HUES6 (cell line): ENCODE results near the gene MED27.
"Not testable (repeated sequence)": the region's sequence is repeated elsewhere in the genome, so short reads cannot be mapped to it uniquely, and the experiment has no call there.

Experiments
- H3K27ac ChIP-seq: 2 replicates; pipeline ENCODE4 v1.7.0; 2013; ENCODE audit warnings: low read depth, mild to moderate bottlenecking, low read length, inconsistent platforms
- H3K27me3 ChIP-seq: 2 replicates; pipeline ENCODE4 v1.6.1; 2013; ENCODE audit warnings: low read length; ENCODE audit not compliant: control insufficient read depth, insufficient read depth
- H3K36me3 ChIP-seq: 2 replicates; pipeline ENCODE4 v1.6.1; 2013; ENCODE audit warnings: low read length; ENCODE audit not compliant: control insufficient read depth, insufficient read depth
- H3K4me1 ChIP-seq: 2 replicates; pipeline ENCODE4 v1.6.1; 2013; ENCODE audit warnings: low read length; ENCODE audit not compliant: control insufficient read depth, insufficient read depth
- H3K4me3 ChIP-seq: 2 replicates; pipeline ENCODE4 v1.5.1; 2013; ENCODE audit warnings: low read depth, low read length
- H3K9ac ChIP-seq: one replicate; pipeline ENCODE4 v1.6.1; 2013; ENCODE audit warnings: mild to moderate bottlenecking, low read length
- H3K9me3 ChIP-seq: 2 replicates; pipeline ENCODE4 v1.6.1; 2013; ENCODE audit warnings: low read depth, low read length; ENCODE audit not compliant: control insufficient read depth, insufficient read depth

Gene MED27

GRCh38 chr9:131937451-131937850, 142.2 kb downstream of the MED27 start:
- Histone ChIP-seq H3K27ac (no peak overlapping the region), H3K4me3 (no peak overlapping the region), H3K27me3 (no peaks in the 10 kb centered on the region), H3K36me3 (peaks cover 4% of the 10 kb centered on the region; the same call in 1 of the 2 replicates), H3K4me1 (peaks cover 4% of the 10 kb centered on the region), H3K9me3 (0 out of 2 replicates have a peak, but pooled peaks cover 3% of the 10 kb centered on the region), H3K9ac (no peak overlapping the region)

GRCh38 chr9:131936929-131937328, 142.7 kb downstream of the MED27 start:
- H3K9ac ChIP-seq = no peak overlapping the region
- no peaks in the 10 kb centered on the region for H3K27me3 ChIP-seq
- H3K4me3 ChIP-seq = no peak overlapping the region
- H3K36me3 ChIP-seq = peaks cover 4% of the 10 kb centered on the region; the same call in 1 of the 2 replicates
- H3K4me1 ChIP-seq = no peaks in the 10 kb centered on the region; the same call in 1 of the 2 replicates
- 0 out of 2 replicates have a peak, but pooled peaks cover 3% of the 10 kb centered on the region for H3K9me3 ChIP-seq
- no peak overlapping the region for H3K27ac ChIP-seq

GRCh38 chr9:131934673-131935072, 145.0 kb downstream of the MED27 start:
- Histone ChIP-seq H3K9ac (no peak overlapping the region), H3K9me3 (0 out of 2 replicates have a peak, but pooled peaks cover 3% of the 10 kb centered on the region), H3K36me3 (peaks cover 4% of the 10 kb centered on the region; the same call in 1 of the 2 replicates), H3K27me3 (no peaks in the 10 kb centered on the region), H3K4me1 (no peaks in the 10 kb centered on the region; the same call in 1 of the 2 replicates), H3K4me3 (no peak overlapping the region), H3K27ac (no peak overlapping the region)

GRCh38 chr9:131927091-131927490, 152.6 kb downstream of the MED27 start:
- Histone ChIP-seq H3K4me1 (peaks cover 15% of the 10 kb centered on the region), H3K9me3 (no peaks in the 10 kb centered on the region), H3K9ac (no peak overlapping the region), H3K36me3 (no peaks in the 10 kb centered on the region), H3K27ac (no peak overlapping the region), H3K4me3 (no peak overlapping the region), H3K27me3 (no peaks in the 10 kb centered on the region)

- H3K36me3 ChIP-seq = no peaks in the 10 kb centered on the region
- H3K9ac ChIP-seq = no peak overlapping the region
- no peaks in the 10 kb centered on the region for H3K27me3 ChIP-seq
- no peak overlapping the region for H3K27ac ChIP-seq
- H3K9me3 ChIP-seq = no peaks in the 10 kb centered on the region
- H3K4me1 ChIP-seq = peaks cover 15% of the 10 kb centered on the region
- H3K4me3 ChIP-seq = no peak overlapping the region
Observed at GRCh38 chr9:131926360-131926922, 153.2 kb downstream of the MED27 start.

- Histone ChIP-seq H3K27me3 (no peaks in the 10 kb centered on the region), H3K36me3 (no peaks in the 10 kb centered on the region), H3K4me1 (peaks cover 15% of the 10 kb centered on the region), H3K9ac (no peak overlapping the region), H3K4me3 (no peak overlapping the region), H3K9me3 (no peaks in the 10 kb centered on the region), H3K27ac (no peak overlapping the region)
Observed at GRCh38 chr9:131925677-131926177, 153.9 kb downstream of the MED27 start.

- Histone ChIP-seq H3K27me3 (no peaks in the 10 kb centered on the region), H3K9ac (no peak overlapping the region), H3K4me1 (peaks cover 15% of the 10 kb centered on the region), H3K9me3 (no peaks in the 10 kb centered on the region), H3K27ac (no peak overlapping the region), H3K36me3 (no peaks in the 10 kb centered on the region), H3K4me3 (no peak overlapping the region)
Observed at GRCh38 chr9:131923766-131924165, 155.9 kb downstream of the MED27 start.

GRCh38 chr9:131923132-131923671, 156.5 kb downstream of the MED27 start:
- H3K27ac ChIP-seq = no peak overlapping the region
- H3K4me1 ChIP-seq = peaks cover 15% of the 10 kb centered on the region
- no peaks in the 10 kb centered on the region for H3K36me3 ChIP-seq
- H3K27me3 ChIP-seq = no peaks in the 10 kb centered on the region
- no peak overlapping the region for H3K4me3 ChIP-seq
- H3K9ac ChIP-seq = no peak overlapping the region
- no peaks in the 10 kb centered on the region for H3K9me3 ChIP-seq

GRCh38 chr9:131921635-131922034, 158.0 kb downstream of the MED27 start:
- H3K27me3 ChIP-seq, H3K4me1 ChIP-seq, H3K9ac ChIP-seq, H3K36me3 ChIP-seq, H3K27ac ChIP-seq, H3K9me3 ChIP-seq, H3K4me3 ChIP-seq: not testable (repeated sequence)

GRCh38 chr9:131919216-131919615, 160.5 kb downstream of the MED27 start:
- no peak overlapping the region for H3K27ac ChIP-seq
- no peaks in the 10 kb centered on the region for H3K27me3 ChIP-seq
- H3K36me3 ChIP-seq = no peaks in the 10 kb centered on the region
- no peaks in the 10 kb centered on the region for H3K9me3 ChIP-seq
- no peak overlapping the region for H3K9ac ChIP-seq
- H3K4me1 ChIP-seq = no peaks in the 10 kb centered on the region
- H3K4me3 ChIP-seq = no peak overlapping the region

- Histone ChIP-seq H3K9ac (no peak overlapping the region), H3K36me3 (no peaks in the 10 kb centered on the region), H3K4me1 (no peaks in the 10 kb centered on the region), H3K9me3 (no peaks in the 10 kb centered on the region), H3K4me3 (no peak overlapping the region), H3K27ac (no peak overlapping the region), H3K27me3 (no peaks in the 10 kb centered on the region)
Observed at GRCh38 chr9:131918481-131918880, 161.2 kb downstream of the MED27 start.
